OCI-LY1 (cell line): ENCODE results near the gene PLD6.

Experiments used
- H2AFZ ChIP-seq: fragments of 200-600 bp; sonication (generic), shearing (Covaris generic); 2 replicates; pipeline ENCODE4 v1.6.0; 2014; ENCODE audit warnings: antibody characterized with exemption, mild to moderate bottlenecking, low read length
- H3F3A ChIP-seq: fragments of 200-600 bp; sonication (generic), shearing (Covaris generic); 2 replicates; pipeline ENCODE4 v1.6.0; 2014; ENCODE audit warnings: mild to moderate bottlenecking, antibody characterized with exemption, low read length, moderate library complexity; ENCODE audit not compliant: insufficient read depth
- H3K27ac ChIP-seq: fragments of 200-600 bp; sonication (generic); 2 replicates; pipeline ENCODE4 v1.5.1; 2014; ENCODE audit warnings: low read length, mixed run types, mild to moderate bottlenecking, low read depth; ENCODE audit not compliant: poor library complexity, severe bottlenecking
- H3K27me3 ChIP-seq: fragments of 200-600 bp; sonication (generic); 2 replicates; pipeline ENCODE4 v1.6.0; 2014; ENCODE audit warnings: antibody characterized with exemption, mild to moderate bottlenecking, low read length, moderate library complexity; ENCODE audit not compliant: insufficient read depth
- H3K36me3 ChIP-seq: fragments of 200-600 bp; sonication (generic); 2 replicates; pipeline ENCODE4 v1.6.1; 2014; ENCODE audit warnings: mild to moderate bottlenecking, antibody characterized with exemption, low read length, moderate library complexity, mixed read lengths; ENCODE audit not compliant: insufficient read depth
- H3K4me1 ChIP-seq: fragments of 200-600 bp; sonication (generic); 2 replicates; pipeline ENCODE4 v1.5.1; 2014; ENCODE audit warnings: mild to moderate bottlenecking, low read length, moderate library complexity; ENCODE audit not compliant: insufficient read depth, severe bottlenecking
- H3K4me2 ChIP-seq: fragments of 200-600 bp; sonication (generic), shearing (Covaris generic); 2 replicates; pipeline ENCODE4 v1.6.1; 2014; ENCODE audit warnings: low read length
- H3K4me3 ChIP-seq: fragments of 200-600 bp; sonication (generic); 2 replicates; pipeline ENCODE4 v1.5.1; 2014; ENCODE audit warnings: low read length, low read depth, mild to moderate bottlenecking, mixed read lengths; ENCODE audit not compliant: poor library complexity, severe bottlenecking
- H3K79me2 ChIP-seq: fragments of 200-600 bp; shearing (Covaris generic); 2 replicates; pipeline ENCODE4 v1.6.1; 2016; ENCODE audit warnings: mixed run types, low read length, mixed read lengths; ENCODE audit not compliant: insufficient read depth
- H3K9ac ChIP-seq: fragments of 200-600 bp; sonication (generic), shearing (Covaris generic); 2 replicates; pipeline ENCODE4 v1.6.1; 2014; ENCODE audit warnings: mild to moderate bottlenecking, low read length, mixed read lengths
- H3K9me2 ChIP-seq: fragments of 200-600 bp; sonication (generic), shearing (Covaris generic); 2 replicates; pipeline ENCODE4 v1.6.1; 2014; ENCODE audit warnings: low read depth, mild to moderate bottlenecking, low read length, mixed read lengths
- H3K9me3 ChIP-seq: fragments of 200-600 bp; shearing (Covaris generic); 2 replicates; pipeline ENCODE4 v1.6.1; 2014; ENCODE audit warnings: low read length, mixed read lengths
- H4K20me1 ChIP-seq: fragments of 200-600 bp; sonication (generic), shearing (Covaris generic); 2 replicates; pipeline ENCODE4 v1.6.0; 2016; ENCODE audit warnings: mild to moderate bottlenecking, low read length; ENCODE audit not compliant: insufficient read depth
- EZH2 ChIP-seq: fragments of 200-600 bp; sonication (generic), shearing (Covaris generic); IDR thresholded peaks from 2 replicates; pipeline ENCODE4 v1.8.0; 2017; ENCODE audit warnings: borderline replicate concordance, mixed run types, mild to moderate bottlenecking, antibody characterized with exemption, low read length, moderate library complexity, mixed read lengths
- TF ChIP-seq, protein P1 (sequence below): fragments of 200-600 bp; sonication (generic), shearing (Covaris generic); IDR thresholded peaks from 2 replicates; pipeline ENCODE4 v1.5.1; 2017; ENCODE audit warnings: mild to moderate bottlenecking, antibody characterized with exemption, low read length, moderate library complexity, mixed read lengths

The PLD6 gene

DNA sequence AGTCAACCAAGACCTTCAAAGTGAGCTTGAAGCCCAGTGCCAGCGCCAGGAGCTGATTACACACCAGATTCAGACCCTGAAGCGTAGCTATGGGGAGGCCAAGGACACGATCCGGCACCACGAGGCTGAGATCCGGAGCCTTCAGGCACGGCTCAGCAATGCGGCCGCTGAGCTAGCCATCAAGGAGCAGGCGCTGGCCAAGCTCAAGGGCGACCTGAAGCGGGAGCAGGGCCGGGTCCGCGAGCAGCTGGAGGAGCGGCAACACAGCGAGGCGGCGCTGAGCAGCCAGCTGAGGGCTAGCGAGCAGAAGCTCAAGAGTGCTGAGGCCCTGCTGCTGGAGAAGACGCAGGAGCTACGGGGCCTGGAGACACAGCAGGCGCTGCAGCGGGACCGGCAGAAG lies 42.0 kb downstream of the PLD6 start:
- Histone ChIP-seq H3K36me3 (peaks cover 64% of the 10 kb centered on the region), H3K79me2 (no peaks in the 10 kb centered on the region), H4K20me1 (no peaks in the 10 kb centered on the region), H2AFZ (no peak overlapping the region), H3F3A (no peaks in the 10 kb centered on the region), H3K4me3 (no peak overlapping the region), H3K27me3 (no peaks in the 10 kb centered on the region), H3K27ac (no peak overlapping the region), H3K9me3 (no peaks in the 10 kb centered on the region), H3K9me2 (no peaks in the 10 kb centered on the region), H3K9ac (no peak overlapping the region), H3K4me1 (peaks cover 8% of the 10 kb centered on the region), H3K4me2 (no peak overlapping the region)
- TF ChIP-seq EZH2 = no peak
- TF ChIP-seq, protein P1, sequence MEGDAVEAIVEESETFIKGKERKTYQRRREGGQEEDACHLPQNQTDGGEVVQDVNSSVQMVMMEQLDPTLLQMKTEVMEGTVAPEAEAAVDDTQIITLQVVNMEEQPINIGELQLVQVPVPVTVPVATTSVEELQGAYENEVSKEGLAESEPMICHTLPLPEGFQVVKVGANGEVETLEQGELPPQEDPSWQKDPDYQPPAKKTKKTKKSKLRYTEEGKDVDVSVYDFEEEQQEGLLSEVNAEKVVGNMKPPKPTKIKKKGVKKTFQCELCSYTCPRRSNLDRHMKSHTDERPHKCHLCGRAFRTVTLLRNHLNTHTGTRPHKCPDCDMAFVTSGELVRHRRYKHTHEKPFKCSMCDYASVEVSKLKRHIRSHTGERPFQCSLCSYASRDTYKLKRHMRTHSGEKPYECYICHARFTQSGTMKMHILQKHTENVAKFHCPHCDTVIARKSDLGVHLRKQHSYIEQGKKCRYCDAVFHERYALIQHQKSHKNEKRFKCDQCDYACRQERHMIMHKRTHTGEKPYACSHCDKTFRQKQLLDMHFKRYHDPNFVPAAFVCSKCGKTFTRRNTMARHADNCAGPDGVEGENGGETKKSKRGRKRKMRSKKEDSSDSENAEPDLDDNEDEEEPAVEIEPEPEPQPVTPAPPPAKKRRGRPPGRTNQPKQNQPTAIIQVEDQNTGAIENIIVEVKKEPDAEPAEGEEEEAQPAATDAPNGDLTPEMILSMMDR = no peak

DNA sequence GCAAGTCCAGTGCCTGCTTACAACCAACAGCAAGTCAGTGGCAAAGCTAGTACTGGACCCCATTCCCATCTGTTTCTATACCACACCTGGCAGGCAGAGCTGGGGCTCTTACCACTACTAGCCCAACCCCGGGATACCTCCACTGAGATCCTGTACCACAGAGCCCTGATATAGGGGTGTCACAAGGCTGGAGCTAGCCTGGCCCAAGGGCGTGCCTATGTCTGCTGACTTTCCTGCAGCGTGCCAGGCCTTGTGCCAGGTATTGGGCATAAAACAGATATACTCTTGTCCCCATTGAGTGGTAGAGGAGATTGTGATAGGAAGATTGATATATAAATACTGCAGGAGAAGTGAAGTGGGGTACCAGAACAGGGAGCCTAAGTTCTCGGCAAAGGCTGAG lies 44.4 kb downstream of the PLD6 start:
- peaks cover 8% of the 10 kb centered on the region for H3K4me1 ChIP-seq
- no peaks in the 10 kb centered on the region for H3K79me2 ChIP-seq
- H3F3A ChIP-seq = no peaks in the 10 kb centered on the region
- H4K20me1 ChIP-seq = no peaks in the 10 kb centered on the region
- H3K27ac ChIP-seq = no peak overlapping the region
- H3K9me3 ChIP-seq = no peaks in the 10 kb centered on the region
- peaks cover 76% of the 10 kb centered on the region for H3K36me3 ChIP-seq
- no peak overlapping the region for H2AFZ ChIP-seq
- no peak for TF ChIP-seq EZH2
- TF ChIP-seq, protein P1 = no peak
- no peak overlapping the region for H3K4me2 ChIP-seq
- H3K4me3 ChIP-seq = no peak overlapping the region
- H3K9ac ChIP-seq = no peak overlapping the region
- H3K27me3 ChIP-seq = no peaks in the 10 kb centered on the region
- H3K9me2 ChIP-seq = no peaks in the 10 kb centered on the region

DNA sequence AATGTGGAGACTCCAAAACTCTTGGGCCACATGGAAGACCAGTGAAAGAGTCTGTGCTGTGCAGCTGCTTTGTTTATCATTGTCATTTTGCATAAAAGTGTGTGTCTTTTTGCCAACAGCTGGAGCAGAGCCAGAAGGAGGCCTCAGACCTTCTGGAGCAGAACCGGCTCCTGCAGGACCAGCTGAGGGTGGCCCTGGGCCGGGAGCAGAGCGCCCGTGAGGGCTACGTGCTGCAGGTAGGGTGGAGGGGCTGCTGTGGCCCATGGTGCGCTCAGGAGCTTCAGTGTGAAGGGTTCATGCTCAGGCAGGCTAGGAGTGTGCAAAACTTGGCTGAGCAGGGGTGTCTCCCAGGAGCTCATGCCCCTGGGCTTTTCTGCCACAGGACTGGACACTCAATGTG lies 45.0 kb downstream of the PLD6 start:
- Histone ChIP-seq H3K9me2 (no peaks in the 10 kb centered on the region), H3K27me3 (no peaks in the 10 kb centered on the region), H3K9ac (no peak overlapping the region), H3K36me3 (peaks cover 82% of the 10 kb centered on the region), H3K4me3 (no peak overlapping the region), H4K20me1 (no peaks in the 10 kb centered on the region), H3K79me2 (no peaks in the 10 kb centered on the region), H3K4me1 (peaks cover 8% of the 10 kb centered on the region), H3K27ac (no peak overlapping the region), H2AFZ (no peak overlapping the region), H3F3A (no peaks in the 10 kb centered on the region), H3K4me2 (no peak overlapping the region), H3K9me3 (no peaks in the 10 kb centered on the region)
- TF ChIP-seq, protein P1 = no peak
- no peak for TF ChIP-seq EZH2
